Activated B cell treated with CpG ODN at 0.5 μM for 24 hours (primary cell): Measurements from ENCODE around the gene PIK3AP1. TPM values are rescaled to one million over a fixed set of nuclear protein-coding genes. Genes with fewer than 3 reads are reported as not detected.
A peak's percentile ranks its signal among the peaks of the same experiment; 100 is the strongest.

Experiments used
- ATAC-seq: fragments of 200-7000 bp; cut with Tn5 transposase; one replicate; pipeline ENCODE4 v1.10.0; 2021; ENCODE audit warnings: low read depth, mild to moderate bottlenecking, moderate library complexity
- CTCF ChIA-PET: fragments of 350-600 bp; sonication (Branson Sonifier 250); formaldehyde crosslinking; loops from one replicate; lab custom pipeline; 2021; ENCODE audit warnings: antibody characterized with exemption; lab: Charles Lee
- POLR2A ChIA-PET: fragments of 350-600 bp; sonication (Branson Sonifier 250); formaldehyde crosslinking; loops from one replicate; lab custom pipeline; 2021; ENCODE audit warnings: antibody characterized with exemption; lab: Charles Lee
- DNase-seq: peaks from one replicate; pipeline ENCODE4 v3.0.0; 2022
- H3K27ac Mint-ChIP-seq: one replicate; pipeline ENCODE4 v1.8.0; 2020; ENCODE audit warnings: mixed read lengths
- H3K27me3 Mint-ChIP-seq: one replicate; pipeline ENCODE4 v1.8.0; 2021; ENCODE audit warnings: mixed read lengths
- H3K36me3 Mint-ChIP-seq: one replicate; pipeline ENCODE4 v1.8.0; 2021; ENCODE audit warnings: low read depth, mixed read lengths
- H3K4me1 Mint-ChIP-seq: one replicate; pipeline ENCODE4 v1.8.0; 2021; ENCODE audit warnings: mixed read lengths
- H3K4me3 Mint-ChIP-seq: one replicate; pipeline ENCODE4 v1.8.0; 2020; ENCODE audit warnings: mild to moderate bottlenecking, mixed read lengths
- H3K9me3 Mint-ChIP-seq: one replicate; pipeline ENCODE4 v1.8.0; 2020; ENCODE audit warnings: mixed read lengths
- intact Hi-C: fragments of 100-400 bp; cut with micrococcal nuclease; formaldehyde crosslinking; loops from one replicate; pipeline ENCODE4 v1.15.1; 2024
- total RNA-seq: library from RNA; stranded (reverse); gene quantifications from 2 replicates; pipeline ENCODE4 v1.2.3, GENCODE V29; 2022
- TF ChIP-seq, protein P1 (sequence below): fragments of 200-600 bp; IDR thresholded peaks from one replicate; pipeline ENCODE4 v1.8.0; 2022; ENCODE audit warnings: antibody characterized with exemption, mild to moderate bottlenecking

PIK3AP1 gene
- total RNA-seq, 1 donor from 2014 or later, result 157 TPM

DNA sequence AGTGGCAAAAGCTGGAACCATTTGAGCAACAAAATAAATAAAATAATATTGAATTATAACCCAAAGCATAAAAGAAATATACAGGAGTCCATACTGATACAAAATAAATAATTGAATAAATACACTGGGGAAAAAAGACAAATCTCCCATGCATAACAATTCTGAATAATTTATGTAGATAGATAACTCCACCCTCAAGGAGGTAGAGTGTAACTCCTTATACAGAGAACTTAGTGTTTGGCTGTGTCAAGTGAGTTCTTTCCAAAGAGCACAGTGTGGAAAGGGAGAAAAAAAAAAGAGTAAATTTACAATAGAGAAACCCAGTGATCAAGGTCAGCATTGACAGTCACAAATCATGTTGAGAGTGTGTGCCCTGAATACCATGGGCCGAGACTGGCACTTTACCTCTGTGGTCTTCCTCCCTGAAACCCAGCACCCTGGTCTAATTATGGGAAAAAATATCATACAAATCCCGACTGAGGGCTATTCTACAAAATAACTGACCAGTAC, 5.5 kb downstream of the PIK3AP1 start:
- H3K27ac Mint-ChIP-seq, result peak overlapping the region; percentile 66
- no peak for ATAC-seq
- H3K36me3 Mint-ChIP-seq, result peaks cover 42% of the 10 kb centered on the region
- intact Hi-C loops, result no loop called here
- ChIA-PET CTCF (no interaction called here), POLR2A (interaction anchor here (1.2 kb wide), 1 partner anchor 25 kb away, joined by 3 read pairs; no protein-coding TSS in a partner anchor)
- H3K27me3 Mint-ChIP-seq, result no peaks in the 10 kb centered on the region
- H3K4me3 Mint-ChIP-seq, result peak overlapping the region; percentile 36
- DNase-seq, result no peak
- H3K9me3 Mint-ChIP-seq, result no peaks in the 10 kb centered on the region
- H3K4me1 Mint-ChIP-seq, result peaks cover 85% of the 10 kb centered on the region
- TF ChIP-seq, protein P1, sequence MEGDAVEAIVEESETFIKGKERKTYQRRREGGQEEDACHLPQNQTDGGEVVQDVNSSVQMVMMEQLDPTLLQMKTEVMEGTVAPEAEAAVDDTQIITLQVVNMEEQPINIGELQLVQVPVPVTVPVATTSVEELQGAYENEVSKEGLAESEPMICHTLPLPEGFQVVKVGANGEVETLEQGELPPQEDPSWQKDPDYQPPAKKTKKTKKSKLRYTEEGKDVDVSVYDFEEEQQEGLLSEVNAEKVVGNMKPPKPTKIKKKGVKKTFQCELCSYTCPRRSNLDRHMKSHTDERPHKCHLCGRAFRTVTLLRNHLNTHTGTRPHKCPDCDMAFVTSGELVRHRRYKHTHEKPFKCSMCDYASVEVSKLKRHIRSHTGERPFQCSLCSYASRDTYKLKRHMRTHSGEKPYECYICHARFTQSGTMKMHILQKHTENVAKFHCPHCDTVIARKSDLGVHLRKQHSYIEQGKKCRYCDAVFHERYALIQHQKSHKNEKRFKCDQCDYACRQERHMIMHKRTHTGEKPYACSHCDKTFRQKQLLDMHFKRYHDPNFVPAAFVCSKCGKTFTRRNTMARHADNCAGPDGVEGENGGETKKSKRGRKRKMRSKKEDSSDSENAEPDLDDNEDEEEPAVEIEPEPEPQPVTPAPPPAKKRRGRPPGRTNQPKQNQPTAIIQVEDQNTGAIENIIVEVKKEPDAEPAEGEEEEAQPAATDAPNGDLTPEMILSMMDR, result no peak

DNA sequence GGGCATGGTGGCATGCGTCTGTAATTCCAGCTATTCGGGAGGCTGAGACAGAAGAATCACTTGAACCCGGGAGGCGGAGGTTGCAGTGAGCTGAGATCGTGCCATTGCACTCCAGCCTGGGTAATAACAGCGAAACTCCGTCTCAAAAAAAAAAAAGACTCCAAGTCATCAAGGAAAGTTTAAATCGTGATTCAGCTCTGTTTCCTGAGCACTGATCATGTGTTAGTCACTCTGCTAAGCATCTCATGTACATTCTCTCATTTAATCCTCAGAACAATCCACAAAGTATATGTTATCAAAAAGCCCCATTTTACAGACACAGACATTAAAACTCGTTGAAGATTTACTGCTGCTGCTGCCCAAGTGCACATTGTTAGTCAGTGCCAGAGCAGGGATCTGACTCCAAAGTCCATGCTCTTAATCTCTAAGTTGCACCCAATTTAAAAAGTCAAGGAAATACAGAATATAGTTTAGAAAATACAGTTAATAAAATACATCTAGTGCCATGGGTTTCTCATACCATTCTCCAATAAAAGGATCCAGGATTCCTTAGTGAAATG, 6.2 kb downstream of the PIK3AP1 start:
- Mint-ChIP-seq H3K27ac (peak overlapping the region; percentile 65), H3K4me3 (no peak overlapping the region), H3K9me3 (no peaks in the 10 kb centered on the region), H3K4me1 (peaks cover 84% of the 10 kb centered on the region), H3K27me3 (no peaks in the 10 kb centered on the region), H3K36me3 (peaks cover 46% of the 10 kb centered on the region)
- ChIA-PET POLR2A (interaction anchor here (0.7 to 1.2 kb wide), 2 partner anchors 25 to 81 kb away, joined by 3 to 5 read pairs; no protein-coding TSS in a partner anchor), CTCF (no interaction called here)
- ATAC-seq, result no peak
- intact Hi-C loops, result no loop called here
- TF ChIP-seq, protein P1, result no peak
- no peak for DNase-seq

DNA sequence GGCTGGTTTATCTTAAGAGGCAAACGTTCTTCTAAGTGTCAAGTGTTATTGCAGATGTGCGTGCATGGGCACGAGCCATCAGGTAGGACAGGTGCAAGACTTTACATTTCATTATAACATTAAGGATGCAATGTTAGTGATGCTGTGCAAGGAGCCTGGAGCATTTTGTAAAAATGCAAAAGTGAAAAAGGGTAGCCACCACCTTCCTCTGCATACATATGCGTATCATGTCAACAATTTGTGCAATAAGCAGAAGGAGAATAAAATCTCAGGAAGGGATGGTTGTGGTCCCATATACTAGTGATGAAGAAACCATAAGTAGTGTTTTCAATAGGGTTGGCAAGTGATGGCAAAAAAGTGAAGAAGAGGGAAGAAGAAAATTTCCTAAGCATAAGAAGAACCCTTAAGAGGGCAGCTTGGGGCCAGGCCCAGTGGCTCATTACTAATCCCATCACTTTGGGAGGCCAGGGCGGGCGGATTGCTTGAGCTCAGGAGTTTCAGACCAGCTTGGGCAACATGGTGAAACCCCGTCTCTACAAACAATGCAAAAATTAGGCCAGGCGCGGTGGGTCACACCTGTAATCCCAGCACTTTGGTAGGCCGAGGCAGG, 7.5 kb downstream of the PIK3AP1 start:
- ChIA-PET POLR2A (interaction anchor here (0.7 kb wide), 1 partner anchor 21 kb away, joined by 11 read pairs; no protein-coding TSS in a partner anchor), CTCF (interaction anchor here (0.7 kb wide), 1 partner anchor 28 kb away, joined by 3 read pairs; no protein-coding TSS in a partner anchor)
- ATAC-seq (no peak), DNase-seq (no peak)
- peaks cover 55% of the 10 kb centered on the region for H3K36me3 Mint-ChIP-seq
- TF ChIP-seq, protein P1, result no peak
- H3K27me3 Mint-ChIP-seq, result no peaks in the 10 kb centered on the region
- intact Hi-C loops, result no loop called here
- H3K27ac Mint-ChIP-seq, result peak overlapping the region; percentile 18
- no peak overlapping the region for H3K4me3 Mint-ChIP-seq
- H3K4me1 Mint-ChIP-seq, result peaks cover 84% of the 10 kb centered on the region
- no peaks in the 10 kb centered on the region for H3K9me3 Mint-ChIP-seq

DNA sequence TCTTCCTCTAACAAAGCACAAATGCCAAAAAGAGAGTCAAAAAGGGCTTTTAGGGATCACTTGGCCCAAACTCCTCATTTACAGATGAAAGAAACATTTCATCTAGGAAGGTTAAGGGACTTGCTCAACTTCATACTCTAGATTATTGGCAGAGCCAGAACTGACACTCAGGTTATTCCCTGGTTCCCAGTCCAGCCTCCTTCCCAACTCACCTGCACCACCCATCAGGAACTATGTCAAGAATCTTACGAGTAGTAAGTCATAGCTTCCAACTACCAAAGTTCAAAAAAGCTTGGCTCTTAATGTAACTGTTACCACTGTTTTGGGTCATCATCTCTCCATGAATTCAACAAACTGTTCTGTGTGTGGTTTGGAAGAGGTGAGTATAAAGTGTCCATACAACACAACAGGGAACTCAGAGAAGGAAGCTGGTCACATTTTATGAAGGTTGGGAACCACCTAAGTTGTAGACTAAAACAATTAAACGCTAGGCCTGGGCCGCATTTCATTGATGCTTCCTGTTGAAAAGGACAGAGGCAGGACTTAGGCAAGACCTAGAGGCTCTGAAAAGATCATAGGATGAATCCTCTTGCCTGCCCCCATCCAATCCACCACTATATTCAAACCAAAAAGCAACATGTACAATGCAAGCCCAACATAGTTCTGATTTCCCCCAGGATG, 9.1 kb downstream of the PIK3AP1 start:
- CTCF ChIA-PET, result interaction anchor here (1.1 kb wide), 1 partner anchor 64 kb away, joined by 3 read pairs; no protein-coding TSS in a partner anchor
- TF ChIP-seq, protein P1, result no peak
- POLR2A ChIA-PET, result interaction anchor here (0.6 to 1.1 kb wide), 3 partner anchors 9 to 59 kb away, joined by 3 to 7 read pairs (median 5); no protein-coding TSS in a partner anchor
- no peaks in the 10 kb centered on the region for H3K27me3 Mint-ChIP-seq
- peaks cover 61% of the 10 kb centered on the region for H3K36me3 Mint-ChIP-seq
- H3K9me3 Mint-ChIP-seq, result no peaks in the 10 kb centered on the region
- DNase-seq (no peak), ATAC-seq (no peak)
- H3K4me3 Mint-ChIP-seq, result peak overlapping the region; percentile 32
- intact Hi-C loops, result no loop called here
- peaks cover 82% of the 10 kb centered on the region for H3K4me1 Mint-ChIP-seq
- H3K27ac Mint-ChIP-seq, result peak overlapping the region; percentile 66
